HL-60/S4 treated with retinoic acid at 250 ng/mL for 4 days and 3 days (cell line): ENCODE results near the gene TFF1.
"Not testable (repeated sequence)": the region's sequence is repeated elsewhere in the genome, so short reads cannot be mapped to it uniquely, and the experiment has no call there.

Source experiments
- in situ Hi-C: fragments of 300-500 bp; cut with MboI; formaldehyde crosslinking; loops from 2 replicates; pipeline ENCODE4 v1.7.0; 2022; ENCODE audit warnings: low sequenced_read_pairs

Gene TFF1

GRCh38 chr21:42366292-42367010 lies at the start of gene TFF1:
Gene TFF1 (minus strand): TSS chr21:42366535. CDS start chr21:42366495, 40 bp downstream.
- in situ Hi-C loops = no loop called here

DNA sequence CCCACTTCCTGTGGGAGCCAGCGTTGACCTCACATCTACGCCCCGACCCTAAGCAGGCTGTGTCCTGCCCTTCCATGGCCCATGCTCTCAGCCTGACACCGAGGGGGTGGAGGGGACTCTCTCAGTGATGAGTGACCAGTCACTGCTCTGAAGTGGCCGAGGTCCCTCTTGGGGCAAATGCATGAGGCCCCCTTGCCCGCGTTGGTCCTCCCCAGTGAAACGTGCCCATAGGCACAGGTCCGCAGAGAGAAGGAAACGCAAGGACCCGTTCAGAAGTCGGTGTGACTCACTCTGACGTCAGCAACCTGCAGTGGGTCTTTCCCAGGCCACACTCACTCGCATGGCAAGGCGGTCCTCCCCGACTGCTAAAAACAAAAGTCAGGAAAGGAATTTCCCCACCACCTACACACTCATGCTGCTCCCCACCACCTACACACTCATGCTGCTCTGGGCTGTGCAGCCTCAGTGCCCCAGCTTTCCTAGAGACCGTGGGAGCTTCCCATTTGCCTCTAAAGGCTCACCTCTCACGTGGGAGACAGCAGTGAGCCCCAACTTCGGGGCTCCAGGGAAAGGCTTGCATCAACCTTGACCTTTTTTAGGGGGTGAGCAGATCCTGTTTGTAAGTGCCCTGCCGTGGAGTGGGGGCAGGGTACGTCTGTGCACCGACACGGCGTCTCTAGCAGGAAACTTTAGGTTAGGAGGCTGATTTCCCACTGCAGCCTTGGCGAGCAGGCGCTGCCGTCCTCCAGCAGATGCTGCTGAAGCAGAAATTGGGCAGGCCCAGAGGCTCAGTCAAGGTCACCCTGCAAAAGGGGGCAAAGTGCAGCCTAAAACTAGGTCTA lies 48.8 kb upstream of the TFF1 start:
- in situ Hi-C loops = no loop called here

GRCh38 chr21:42414553-42414927 lies 48.2 kb upstream of the TFF1 start:
- in situ Hi-C loops = no loop called here

DNA sequence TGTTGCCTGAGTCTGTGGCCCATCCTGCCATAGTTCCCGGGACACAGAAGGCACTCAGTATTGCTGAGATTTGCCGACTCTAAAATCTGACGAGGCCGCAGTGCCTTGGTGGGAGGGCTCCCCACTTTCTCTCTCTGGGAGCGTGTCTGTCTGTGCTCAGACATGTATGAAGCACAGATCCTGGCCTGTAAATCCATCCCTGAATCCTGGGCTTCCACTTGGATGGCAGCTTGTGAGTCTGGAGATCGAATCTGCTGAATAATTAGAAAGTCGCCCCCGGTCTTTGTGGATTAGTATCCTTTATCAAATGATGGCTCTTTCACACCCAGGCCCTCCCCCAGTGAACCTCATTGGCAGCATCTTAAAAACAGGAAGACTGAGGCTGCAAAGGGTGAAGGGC lies 47.7 kb upstream of the TFF1 start:
- in situ Hi-C loops = no loop called here

DNA sequence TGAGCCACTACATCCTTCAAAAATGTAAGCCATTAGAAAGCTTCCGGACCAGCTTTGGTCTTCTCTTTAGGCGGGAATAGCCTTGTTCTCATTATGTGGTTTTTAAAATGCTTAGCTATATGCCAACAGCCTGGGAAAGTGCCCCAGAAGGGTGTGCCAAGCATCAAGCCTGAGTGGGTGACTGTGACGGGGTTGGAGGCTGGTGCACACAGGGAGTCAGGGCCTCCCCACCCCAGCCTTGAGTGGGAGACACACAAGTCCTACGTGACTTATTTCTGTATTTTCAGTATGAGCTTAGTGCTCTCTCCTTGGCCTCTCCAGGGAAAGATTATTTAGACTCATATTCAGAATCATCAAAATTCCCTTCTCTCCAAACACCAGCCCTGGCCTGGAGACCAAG lies 47.2 kb upstream of the TFF1 start:
- in situ Hi-C loops = no loop called here

DNA sequence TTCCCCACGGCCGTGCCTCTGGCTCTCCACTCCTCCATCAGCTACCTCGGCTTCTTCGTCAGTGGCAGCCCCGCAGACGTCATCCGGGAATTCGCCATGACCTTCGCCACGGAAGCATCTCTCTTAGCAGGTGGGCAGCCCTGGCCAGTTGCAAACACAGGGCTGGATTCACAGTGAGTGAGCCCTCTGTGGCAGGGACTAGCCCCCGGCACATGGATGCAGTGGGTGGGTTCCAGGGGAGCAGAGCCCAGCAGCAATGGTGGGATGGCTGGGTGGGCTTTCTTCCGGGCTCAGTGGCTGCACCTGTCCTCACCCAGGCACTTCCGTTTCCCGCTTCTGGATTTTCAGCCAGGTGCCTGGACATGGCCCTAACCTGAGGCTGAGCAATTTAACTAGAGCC lies 46.8 kb upstream of the TFF1 start:
- in situ Hi-C loops = no loop called here

GRCh38 chr21:42412636-42412933 lies 46.2 kb upstream of the TFF1 start:
- in situ Hi-C loops = no loop called here

DNA sequence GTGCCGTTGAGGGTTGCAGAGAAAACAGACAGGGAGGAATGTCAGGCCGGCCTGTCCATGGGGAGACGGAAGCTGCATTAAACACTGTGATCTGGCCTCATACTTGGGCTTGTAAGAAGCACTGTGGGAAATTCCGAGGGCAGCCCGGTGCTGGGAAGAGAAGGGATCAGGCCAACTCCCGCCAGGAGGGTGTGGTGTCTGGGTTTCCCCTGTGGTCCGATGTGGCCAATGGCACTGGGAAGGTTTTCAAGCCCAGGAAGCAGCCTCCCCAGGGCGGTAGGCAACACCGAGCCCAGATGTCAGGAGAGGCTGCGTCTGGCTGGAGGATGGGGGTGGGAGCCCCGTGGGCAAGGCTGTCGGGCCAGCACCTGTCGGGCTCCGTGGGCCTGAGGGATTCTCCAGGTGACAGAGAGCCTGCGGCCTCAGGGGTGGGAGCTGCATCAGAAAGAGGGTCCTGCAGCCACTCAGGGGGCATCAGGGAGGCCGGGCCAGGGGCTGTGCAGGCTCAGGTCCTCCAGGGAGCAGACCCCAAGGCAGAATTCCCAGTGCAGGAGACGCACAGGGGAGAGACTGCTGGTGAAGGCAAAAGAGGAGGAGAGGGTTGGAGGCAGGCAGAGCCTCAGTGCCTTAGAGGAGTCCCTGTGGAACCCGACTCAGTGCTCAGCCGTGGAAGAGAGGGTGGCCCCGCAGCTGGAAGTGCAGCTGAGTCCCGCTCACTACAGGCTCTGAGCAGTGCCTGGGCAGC lies 45.7 kb upstream of the TFF1 start:
- in situ Hi-C loops = no loop called here

GRCh38 chr21:42411197-42411869 lies 45.0 kb upstream of the TFF1 start:
- in situ Hi-C loops = no loop called here

- in situ Hi-C loops = no loop called here
Observed at GRCh38 chr21:42409366-42409765, 43.0 kb upstream of the TFF1 start.

- in situ Hi-C loops = not testable (repeated sequence)
Observed at GRCh38 chr21:42408718-42409117, 42.4 kb upstream of the TFF1 start.

- in situ Hi-C loops = no loop called here
Observed at GRCh38 chr21:42407476-42407875, 41.1 kb upstream of the TFF1 start.

DNA sequence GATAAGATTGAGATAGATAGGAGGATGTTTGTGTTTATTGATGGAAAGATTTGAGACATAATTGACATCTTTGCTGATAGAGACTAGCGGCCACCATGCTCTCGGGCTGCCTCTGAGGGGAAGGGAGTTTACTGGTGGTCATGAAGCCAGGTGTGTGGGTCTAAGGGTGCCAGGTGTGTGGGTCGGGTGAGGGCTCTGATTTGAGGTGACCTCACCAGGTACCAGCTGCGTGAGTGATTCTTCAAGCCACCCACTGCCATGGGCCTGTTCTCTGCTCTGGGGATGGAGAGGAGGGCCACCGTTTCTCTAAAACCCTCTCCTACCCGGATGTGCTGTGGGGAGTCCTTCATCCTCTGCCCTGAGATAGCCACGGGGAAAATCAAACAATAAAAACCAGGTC lies 40.5 kb upstream of the TFF1 start:
- in situ Hi-C loops = no loop called here

DNA sequence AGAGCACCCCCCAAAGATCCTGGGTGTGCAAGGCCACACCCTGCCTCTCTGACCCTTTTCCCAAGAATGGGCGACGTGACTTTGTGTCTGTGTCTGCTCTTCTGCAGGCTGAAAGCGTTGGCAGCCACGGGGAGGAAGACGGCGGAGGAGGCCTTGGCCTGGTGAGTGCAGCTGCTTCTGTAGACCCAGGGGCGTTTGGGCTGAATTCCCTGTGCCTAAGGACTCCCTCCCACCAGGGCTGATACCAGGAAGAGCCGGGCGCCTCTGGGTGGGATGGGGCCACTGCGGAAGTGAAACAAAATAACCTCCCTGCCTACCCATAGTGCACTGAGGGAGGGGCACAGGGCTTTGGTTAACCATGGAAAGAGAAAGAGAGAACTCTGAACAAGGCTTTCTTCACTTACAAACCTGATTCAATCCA lies 39.9 kb upstream of the TFF1 start:
- in situ Hi-C loops = no loop called here

GRCh38 chr21:42405064-42406013 lies 39.0 kb upstream of the TFF1 start:
- in situ Hi-C loops = no loop called here

- in situ Hi-C loops = no loop called here
Observed at GRCh38 chr21:42404539-42404938, 38.2 kb upstream of the TFF1 start.

GRCh38 chr21:42403611-42404231 lies 37.4 kb upstream of the TFF1 start, which contains the start of gene UBASH3A:
Gene UBASH3A (plus strand): TSS chr21:42403902. CDS start chr21:42403946, 44 bp downstream.
- in situ Hi-C loops = no loop called here

GRCh38 chr21:42401820-42402251 lies 35.5 kb upstream of the TFF1 start:
- in situ Hi-C loops = no loop called here

- in situ Hi-C loops = no loop called here
Observed at GRCh38 chr21:42401154-42401553, 34.8 kb upstream of the TFF1 start.

- in situ Hi-C loops = no loop called here
Observed at GRCh38 chr21:42400525-42400924, 34.2 kb upstream of the TFF1 start.
